ENCODE results near the gene R3HDM2.

The R3HDM2 gene

DNA sequence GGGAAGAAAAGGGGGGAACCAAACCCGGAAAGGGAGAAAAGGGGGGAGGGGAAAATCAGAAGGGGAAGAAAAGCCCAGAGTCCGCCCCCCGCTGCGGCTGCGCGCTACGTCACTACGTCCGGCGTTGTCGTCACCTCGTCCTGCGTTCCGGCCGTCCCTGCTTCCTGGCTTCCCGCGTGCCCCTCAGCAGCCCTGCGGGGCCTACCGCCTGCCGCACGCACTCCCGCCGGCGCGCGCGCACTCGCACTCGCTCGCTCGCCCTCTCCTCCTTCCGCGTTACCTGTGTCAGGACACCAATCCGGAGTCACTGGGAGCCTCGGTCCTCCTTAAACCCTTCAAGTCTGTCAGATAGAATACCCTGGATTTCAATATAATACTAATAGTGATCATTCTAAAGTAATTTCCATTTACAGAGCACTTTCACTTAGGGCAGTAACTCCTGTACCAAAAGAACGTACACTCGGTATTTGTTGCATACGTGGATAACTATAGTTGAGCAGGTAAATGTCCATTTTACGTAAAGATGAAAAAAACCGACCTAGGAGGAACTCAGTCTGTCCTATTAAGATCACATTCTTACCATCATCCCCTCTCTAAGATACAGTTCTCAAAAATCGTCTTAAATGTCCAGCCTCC, at the start of gene R3HDM2:
Gene R3HDM2 (minus strand): TSS at position 113 of the 636 bp plus-strand sequence. CDS start 120,615 bp downstream, outside the sequence.
- DNase-seq (ENCODE audit: low read depth in 3 of 3), result peak; percentile 92 to 93 (median 92)

DNA sequence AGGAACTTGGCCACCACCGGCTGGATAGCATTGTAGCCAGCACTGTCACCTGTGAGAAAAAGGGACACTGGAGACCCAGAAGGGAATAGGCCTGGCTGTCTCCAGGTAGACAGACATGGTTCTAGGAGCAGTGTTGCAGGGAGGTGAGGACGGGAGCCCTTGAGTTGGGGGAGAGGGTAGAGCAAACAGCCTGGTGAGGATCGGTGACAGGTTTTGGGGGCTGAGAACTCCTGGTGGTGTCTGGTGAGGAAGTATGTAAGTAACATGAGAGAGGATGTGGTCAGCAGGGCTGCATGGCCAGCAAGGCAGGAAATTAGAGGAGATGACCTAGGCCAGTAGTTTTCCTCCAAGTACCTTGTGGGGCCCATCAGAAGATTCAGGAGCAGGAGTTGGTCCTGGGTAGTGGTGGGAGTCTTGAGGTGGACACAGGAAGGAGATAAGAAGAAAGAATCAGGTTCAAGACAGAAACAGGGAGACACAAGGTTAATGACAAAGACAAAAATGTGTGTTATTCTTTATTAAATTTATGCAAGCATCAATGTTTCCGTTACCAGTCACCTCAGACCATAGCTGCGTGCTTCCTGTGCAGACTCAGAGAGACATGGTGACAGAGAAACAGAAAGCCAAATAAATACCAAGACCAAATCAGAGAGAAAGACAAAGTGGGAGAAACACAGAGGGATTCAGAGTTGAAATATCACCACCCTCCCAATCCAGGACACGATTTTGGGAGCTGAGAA, 48.7 kb upstream of the R3HDM2 start, which contains the start of gene ARHGAP9:
Gene ARHGAP9 (minus strand): TSS at position 491 of the 740 bp plus-strand sequence. CDS start 460 bp downstream, at position 31.
- DNase-seq (ENCODE audit: low read depth in 3 of 3), result peak in 1 of 3 donors; percentile 21

DNA sequence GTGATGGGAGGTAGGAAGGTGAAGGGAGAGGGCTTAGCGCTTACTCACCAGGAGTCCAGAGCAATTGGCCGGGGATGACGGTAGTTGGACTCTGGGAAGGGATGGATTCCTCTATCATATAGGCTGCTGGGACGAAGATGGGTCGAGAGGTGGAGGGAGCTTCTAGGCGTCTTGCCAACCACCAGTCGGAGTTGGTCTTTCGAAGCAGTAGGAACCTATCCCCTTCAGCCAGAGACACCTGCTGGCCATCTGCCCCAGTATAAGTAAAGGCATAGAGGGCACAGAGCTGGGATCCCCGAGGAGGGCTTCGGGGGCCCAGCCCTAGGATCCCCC, 48.2 kb upstream of the R3HDM2 start:
- no peak for DNase-seq (ENCODE audit: low read depth in 3 of 3)

DNA sequence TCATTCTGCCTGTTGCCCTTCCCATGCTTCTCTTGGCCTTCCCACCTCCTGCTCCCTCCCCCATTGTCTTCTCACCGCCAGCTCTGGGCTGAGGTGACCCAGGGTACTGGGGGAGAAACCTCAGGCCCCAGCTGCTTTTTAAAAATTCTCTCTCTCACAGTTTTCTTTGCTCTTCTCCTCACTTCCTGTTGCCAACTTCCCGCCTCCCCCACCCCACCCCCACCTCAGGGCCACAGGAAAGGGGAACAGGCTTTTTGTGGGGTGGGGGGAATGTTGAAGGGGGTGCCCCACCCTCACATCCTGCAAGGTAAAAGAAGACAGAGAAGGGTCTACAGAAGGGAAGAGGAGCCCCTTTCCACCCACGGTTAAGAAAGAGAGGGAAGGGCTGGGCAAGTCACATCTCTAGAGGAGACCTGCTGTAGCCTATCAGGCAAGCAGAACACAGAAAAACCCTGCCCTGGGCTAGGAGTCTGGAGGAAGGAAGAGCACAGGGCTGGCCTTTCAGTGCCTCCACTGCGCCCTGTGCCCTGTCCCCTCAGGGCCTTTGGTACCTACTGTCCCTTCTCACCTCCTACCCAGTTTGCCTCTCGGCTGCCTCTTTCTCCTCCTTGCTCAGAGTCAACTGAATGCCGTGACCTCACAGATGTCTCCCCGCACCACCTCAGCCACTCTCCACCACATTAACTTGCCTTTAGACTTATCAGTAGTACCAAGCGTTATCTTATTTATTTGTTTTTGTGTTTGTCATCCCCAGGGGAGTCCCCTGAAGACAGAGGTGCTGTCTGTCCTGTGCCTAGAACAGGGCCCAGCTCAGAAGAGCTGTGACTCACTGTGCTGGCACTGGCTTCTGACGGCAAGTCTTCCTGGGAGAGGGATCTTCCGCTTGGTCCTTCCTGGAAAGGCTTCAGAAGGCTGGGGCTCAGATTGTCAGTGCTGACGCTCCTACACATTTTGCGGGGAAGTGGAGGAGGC, 47.2 kb upstream of the R3HDM2 start:
- DNase-seq (ENCODE audit: low read depth in 3 of 3), result peak in 1 of 3 donors; percentile 40

DNA sequence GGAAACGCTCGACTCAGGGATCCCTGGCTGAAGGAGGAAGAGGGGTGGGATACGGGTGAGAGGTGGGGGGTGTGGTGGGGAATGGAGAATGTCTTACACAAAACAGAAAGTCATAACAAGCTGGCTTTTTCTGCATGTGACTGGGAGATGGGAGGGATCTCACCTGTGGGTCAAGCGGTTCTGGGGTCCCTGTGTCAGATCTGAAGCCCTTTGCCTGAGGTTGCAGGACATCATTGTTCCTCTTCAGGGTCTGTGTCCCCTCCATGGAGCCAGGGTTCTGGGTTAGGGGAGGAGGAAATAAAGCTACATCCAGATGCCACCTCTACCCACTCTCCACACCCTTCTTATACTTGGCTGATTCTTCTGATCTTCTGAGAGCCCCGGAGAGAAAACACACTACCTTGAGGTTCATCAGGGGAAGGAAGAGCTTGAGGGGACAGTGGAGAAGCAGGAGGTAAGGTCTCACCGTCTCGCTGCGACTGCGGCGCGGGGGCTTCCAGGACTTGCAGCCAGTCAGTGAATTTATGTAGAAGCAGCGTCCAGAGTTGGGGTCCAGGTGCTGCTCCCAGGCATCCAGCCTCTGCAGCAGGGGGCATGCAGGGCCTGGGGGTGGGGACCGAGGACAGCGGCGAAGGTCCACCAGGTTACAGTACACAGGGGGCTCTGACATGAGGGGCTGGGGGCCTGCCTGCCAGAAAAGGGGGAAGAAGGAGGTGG, 46.3 kb upstream of the R3HDM2 start:
- no peak for DNase-seq (ENCODE audit: low read depth in 3 of 3)

DNA sequence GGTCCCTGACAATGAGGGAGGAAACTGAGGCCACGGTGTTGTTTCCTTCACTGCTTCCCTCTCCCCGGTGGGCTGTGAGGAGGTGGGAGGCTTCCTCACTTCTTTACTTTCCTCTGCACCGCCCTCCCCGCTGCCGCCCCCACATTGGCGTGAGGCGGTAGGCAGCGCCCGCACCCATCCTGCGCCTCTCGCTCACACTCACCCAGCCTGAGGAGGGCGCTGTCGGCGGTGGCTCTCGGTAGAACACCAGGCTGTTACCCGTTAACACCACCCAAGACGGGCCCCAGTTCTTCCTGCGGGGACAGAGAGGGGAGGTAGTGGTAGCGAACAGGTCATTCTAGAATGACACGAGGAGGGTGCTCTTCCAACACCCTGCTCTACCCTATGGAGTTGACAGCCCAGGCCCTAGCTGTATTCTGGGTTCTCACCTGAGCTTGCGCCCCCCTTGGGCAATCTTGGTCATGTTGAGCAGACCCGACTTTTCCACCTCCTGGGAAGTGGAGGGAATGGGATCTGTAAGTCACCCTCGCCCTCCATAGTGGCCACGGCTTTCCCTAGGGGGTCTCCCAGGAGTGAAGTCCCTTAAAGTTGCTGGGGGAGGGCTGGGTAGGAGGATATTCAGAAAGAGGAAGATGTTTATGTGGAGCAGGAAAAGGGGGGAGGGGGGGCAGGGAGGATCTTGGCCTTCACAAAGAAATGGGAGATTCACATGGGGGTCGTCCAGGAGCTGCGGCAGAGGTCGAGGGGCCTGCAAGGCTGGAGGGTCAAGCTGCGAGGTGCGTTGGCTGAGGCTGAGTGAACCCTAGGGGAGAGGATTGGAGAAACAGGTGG, 45.5 kb upstream of the R3HDM2 start:
- DNase-seq (ENCODE audit: low read depth in 3 of 3), result peak; percentile 65 to 92 (median 79)

DNA sequence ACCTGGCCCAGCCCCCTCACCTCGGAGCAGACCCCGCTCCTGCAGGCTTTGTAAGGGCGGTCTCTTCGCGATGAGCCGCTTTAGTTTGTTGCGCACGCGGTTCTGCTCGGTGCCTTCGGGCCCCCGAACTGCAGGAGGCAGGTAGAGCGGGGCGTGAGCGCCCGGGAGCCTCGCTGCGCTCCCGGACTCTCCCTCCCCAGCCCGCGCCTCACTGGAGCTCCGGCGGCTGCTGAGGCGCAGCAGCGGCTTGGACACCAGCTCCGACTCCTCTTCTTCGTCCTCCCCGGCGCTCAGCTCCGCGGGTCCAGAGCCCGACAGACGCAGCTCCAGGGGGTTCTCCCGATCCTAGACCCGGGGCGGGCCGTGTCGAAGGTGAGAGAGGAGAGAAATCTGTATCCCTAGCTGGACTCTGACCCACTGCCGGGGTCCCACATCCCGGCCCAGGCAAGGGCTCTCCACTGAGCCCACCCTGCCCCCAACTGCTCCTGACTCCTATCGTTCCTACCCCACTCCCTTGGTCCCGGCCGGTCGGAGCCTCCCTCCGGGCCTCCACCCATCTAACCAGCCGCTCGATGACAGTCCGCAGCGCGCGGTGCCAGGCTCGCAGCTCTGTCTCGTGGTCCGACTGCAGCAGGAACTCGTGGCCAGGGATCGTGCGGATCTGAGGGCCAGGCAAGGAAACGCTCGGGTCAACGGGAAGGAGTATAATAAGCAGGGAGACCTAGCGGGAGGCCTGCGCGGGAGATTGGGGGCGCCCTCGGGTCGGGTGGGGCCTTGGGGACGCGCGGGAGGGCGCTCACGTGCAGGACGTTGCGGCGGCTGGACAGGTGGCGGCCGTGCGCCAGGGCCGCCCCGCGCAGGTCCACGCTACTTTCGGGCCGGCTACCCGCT, 44.7 kb upstream of the R3HDM2 start:
- no peak for DNase-seq (ENCODE audit: low read depth in 3 of 3)

DNA sequence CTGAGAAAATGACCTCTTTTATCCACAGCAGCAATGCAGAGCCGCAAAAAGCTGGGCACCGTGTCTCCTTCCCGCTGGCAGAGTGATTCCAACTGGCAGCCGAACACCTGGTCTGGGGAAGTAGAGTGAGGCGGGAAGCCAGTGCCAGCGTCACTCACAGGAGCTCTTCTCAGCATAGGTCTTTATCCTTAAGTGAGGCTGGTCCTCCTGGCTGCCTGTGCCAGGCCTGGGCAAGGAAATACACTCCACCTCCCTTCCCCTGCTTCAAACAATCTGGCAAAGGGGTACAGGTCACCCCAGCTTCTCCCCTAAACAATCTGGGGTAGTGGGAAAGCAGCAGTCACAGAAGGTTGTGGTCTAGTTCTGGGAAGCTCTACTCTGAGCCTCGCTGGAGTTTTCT, 44.0 kb upstream of the R3HDM2 start:
- DNase-seq (ENCODE audit: low read depth in 3 of 3), result no peak

DNA sequence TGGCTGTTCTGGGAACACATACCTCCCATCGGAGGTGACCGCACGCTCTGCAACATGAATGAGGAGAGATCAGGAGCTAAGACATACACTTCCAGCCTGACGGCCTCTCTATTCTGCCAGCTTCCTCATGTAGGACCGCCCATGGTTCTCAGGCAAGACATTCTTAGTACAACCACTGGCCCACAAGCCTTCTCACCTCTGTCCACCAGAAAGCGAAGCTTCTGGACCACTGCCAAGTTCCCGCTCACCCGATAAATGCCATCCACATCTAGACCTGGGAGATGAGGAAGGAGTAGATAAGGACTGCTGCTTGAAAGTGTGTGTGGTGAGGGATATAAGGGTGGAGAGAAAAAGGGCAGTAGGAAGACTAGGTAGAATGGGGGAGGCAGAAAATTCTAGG, 43.6 kb upstream of the R3HDM2 start:
- no peak for DNase-seq (ENCODE audit: low read depth in 3 of 3)

DNA sequence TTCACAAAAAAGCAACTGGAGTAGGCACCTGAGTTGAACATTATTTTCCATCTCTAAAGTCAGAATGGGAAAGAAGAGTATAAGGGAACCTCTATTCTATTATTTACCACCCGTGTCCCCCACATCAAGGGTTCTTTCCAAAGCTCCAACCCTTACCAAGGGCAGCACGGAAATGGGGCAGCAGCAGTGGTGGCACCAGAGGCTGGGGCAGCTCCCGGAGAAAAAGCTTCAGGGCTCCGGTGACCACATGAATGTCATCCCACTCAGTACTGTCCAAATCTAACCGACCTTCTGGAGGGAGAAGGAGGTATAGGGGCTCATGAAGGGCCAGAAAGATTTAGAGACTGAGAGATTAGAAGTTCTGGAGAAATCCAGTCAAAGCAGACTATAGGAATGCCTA, 43.0 kb upstream of the R3HDM2 start:
- DNase-seq (ENCODE audit: low read depth in 3 of 3), result no peak

DNA sequence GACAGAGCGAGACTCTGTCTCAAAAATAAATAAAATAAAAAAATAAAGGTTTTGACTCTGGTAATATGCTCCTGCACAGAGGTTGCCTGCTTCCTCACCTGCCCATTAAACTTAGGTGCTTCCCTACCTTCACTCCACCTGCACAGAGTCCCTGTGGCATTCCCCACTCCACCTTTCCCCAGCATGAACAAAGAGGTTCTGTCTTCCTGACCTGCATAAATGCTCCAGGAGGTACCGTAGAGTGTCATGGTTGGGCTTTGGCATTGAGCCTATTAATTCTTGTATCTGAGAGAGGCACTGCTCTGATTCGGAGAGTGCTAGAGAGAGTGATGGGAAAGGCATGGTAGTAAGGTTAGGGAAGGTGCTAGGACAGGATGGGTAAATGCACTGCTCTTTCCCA, 42.5 kb upstream of the R3HDM2 start:
- no peak for DNase-seq (ENCODE audit: low read depth in 3 of 3)

DNA sequence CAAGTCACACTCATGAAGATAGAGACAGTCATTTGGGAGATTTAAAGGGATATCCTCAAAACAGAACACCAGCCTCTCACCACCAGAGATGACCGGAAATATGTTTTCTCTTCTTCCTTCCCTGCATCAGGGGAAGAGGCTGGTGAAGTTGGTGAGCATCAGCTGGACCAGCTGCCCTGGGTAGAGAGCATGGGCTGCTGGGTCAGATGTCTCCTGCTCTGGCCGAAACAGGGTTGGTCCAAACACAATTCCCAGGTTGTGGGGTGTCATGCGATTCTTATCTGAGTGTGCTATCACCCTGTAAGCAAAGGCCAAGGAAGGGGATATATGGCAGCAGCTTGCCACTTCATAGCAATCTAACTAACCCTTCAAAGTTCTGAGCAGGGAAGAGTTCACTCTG, 41.5 kb upstream of the R3HDM2 start:
- no peak for DNase-seq (ENCODE audit: low read depth in 3 of 3)

DNA sequence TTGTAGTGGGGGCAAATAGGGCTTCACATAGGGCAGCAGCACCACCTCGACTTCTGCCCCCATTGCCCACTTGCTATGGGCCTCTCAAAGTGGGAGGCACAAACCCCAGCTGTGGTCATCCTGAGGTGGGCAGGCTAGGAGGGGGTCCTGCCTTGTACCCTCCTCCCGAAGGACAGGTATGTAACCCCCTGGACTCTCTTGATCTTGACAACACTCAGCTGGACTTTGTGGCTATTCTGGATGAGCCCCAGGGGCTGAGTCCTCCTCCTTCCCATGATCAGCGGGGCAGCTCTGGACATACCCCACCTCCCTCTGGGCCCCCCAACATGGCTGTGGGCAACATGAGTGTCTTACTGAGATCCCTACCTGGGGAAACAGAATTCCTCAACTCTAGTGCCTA, 40.8 kb upstream of the R3HDM2 start:
- DNase-seq (ENCODE audit: low read depth in 3 of 3), result no peak

DNA sequence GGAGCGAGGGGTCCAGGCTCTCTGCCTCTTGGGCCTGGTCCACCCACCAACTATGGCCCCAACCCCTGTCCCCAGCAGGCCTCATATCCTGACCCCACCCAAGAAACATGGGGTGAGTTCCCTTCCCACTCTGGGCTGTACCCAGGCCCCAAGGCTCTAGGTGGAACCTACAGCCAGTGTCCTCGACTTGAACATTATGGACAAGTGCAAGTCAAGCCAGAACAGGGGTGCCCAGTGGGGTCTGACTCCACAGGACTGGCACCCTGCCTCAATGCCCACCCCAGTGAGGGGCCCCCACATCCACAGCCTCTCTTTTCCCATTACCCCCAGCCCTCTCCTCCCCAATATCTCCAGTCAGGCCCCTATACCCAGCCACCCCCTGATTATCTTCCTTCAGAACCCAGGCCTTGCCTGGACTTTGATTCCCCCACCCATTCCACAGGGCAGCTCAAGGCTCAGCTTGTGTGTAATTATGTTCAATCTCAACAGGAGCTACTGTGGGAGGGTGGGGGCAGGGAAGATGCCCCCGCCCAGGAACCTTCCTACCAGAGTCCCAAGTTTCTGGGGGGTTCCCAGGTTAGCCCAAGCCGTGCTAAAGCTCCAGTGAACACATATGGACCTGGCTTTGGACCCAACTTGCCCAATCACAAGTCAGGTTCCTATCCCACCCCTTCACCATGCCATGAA, 40.3 kb upstream of the R3HDM2 start:
- no peak for DNase-seq (ENCODE audit: low read depth in 3 of 3)

DNA sequence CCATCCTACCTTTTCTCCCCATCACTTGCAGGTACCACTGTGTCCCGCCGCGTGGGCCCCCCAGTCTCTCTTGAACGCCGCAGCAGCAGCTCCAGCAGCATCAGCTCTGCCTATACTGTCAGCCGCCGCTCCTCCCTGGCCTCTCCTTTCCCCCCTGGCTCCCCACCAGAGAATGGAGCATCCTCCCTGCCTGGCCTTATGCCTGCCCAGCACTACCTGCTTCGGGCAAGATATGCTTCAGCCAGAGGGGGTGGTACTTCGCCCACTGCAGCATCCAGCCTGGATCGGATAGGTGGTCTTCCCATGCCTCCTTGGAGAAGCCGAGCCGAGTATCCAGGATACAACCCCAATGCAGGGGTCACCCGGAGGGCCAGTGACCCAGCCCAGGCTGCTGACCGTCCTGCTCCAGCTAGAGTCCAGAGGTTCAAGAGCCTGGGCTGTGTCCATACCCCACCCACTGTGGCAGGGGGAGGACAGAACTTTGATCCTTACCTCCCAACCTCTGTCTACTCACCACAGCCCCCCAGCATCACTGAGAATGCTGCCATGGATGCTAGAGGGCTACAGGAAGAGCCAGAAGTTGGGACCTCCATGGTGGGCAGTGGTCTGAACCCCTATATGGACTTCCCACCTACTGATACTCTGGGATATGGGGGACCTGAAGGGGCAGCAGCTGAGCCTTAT, 39.6 kb upstream of the R3HDM2 start:
- no peak for DNase-seq (ENCODE audit: low read depth in 3 of 3)

DNA sequence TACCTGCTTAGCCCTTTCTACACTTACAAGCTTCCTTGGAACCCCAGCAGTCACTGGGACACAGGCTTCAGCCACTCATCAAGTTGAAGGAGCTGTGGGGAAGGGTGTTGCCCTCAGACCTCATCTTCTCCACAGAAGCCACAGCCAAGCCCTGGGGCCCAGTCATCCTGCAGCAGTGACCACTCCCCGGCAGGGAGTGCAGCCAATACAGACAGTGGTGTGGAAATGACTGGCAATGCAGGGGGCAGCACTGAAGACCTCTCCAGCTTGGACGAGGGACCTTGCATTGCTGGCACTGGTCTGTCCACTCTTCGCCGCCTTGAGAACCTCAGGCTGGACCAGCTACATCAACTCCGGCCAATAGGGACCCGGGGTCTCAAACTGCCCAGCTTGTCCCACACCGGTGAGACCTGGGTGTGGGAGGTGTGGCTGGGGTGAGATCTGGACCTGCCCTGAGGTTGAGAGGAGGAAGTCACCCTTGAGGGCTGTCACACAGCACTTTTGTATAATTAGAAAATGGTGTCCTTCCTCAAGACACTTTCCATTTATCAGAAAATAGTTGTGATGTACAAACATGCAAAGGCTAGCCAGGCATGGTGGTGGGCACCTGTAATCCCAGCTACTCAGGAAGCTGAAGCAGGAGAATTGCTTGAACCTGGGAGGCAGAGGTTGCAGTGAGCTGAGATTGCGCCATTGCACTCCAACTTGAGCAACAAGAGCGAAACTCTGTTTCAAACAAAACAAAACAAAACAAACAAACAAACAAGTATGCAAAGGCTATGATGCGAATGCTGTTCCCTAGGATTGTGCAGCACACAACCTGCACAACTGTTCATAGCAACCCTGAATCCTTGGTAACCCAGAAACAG, 38.7 kb upstream of the R3HDM2 start:
- DNase-seq (ENCODE audit: low read depth in 3 of 3), result no peak

DNA sequence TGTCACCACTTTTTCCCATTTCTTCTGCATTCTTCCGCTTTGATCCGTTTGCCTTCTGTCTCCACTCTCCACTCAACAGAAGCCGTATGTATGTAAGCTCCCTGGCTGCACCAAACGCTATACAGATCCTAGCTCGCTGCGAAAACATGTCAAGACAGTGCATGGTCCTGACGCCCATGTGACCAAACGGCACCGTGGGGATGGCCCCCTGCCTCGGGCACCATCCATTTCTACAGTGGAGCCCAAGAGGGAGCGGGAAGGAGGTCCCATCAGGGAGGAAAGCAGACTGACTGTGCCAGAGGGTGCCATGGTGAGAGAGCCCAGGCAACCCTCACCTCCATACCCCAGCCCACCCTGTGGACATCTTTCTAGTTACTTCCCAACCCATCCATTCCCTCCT, 37.1 kb upstream of the R3HDM2 start:
- no peak for DNase-seq (ENCODE audit: low read depth in 3 of 3)
